ENCODE results near the gene SF3B4.

GRCh38 chr1:149942207-149942606 lies 14.6 kb upstream of the SF3B4 start:
- TF ChIP-seq NFIC (IDR thresholded peaks at IDR 0.05): no peak
- no peak for TF ChIP-seq REST (IDR thresholded peaks at IDR 0.05; ENCODE audit: low read depth)
- TF ChIP-seq RAD21 (IDR thresholded peaks at IDR 0.05; ENCODE audit: low read depth): no peak
- no peak for TF ChIP-seq TAF1 (IDR thresholded peaks at IDR 0.05; ENCODE audit: low read depth)
- no peak for TF ChIP-seq CEBPB (IDR thresholded peaks at IDR 0.05)
- no peak for TF ChIP-seq TEAD4 (IDR thresholded peaks at IDR 0.05)
- TF ChIP-seq MAX (IDR thresholded peaks at IDR 0.05): no peak
- no peak for TF ChIP-seq EP300 (IDR thresholded peaks at IDR 0.05; ENCODE audit: borderline replicate concordance)
- TF ChIP-seq YY1 (IDR thresholded peaks at IDR 0.05; ENCODE audit: low read depth): no peak

All from Ishikawa (cell line).